ENCODE data around the gene ARID3B.
"Not testable (repeated sequence)": the region's sequence is repeated elsewhere in the genome, so short reads cannot be mapped to it uniquely, and the experiment has no call there.

Gene ARID3B

GRCh38 chr15:74620636-74621545 lies 79.9 kb downstream of the ARID3B start:
- ATAC-seq (peak; percentile 89), DNase-seq (peak; percentile 79)

- no peak for DNase-seq
Observed at GRCh38 chr15:74621546-74621920, 80.5 kb downstream of the ARID3B start.

GRCh38 chr15:74621936-74622335 lies 80.9 kb downstream of the ARID3B start:
- no peak for DNase-seq
- no peak for ATAC-seq

More at GRCh38 chr15:74621546-74621920, 80.5 kb downstream of the ARID3B start:
- no peak for ATAC-seq

GRCh38 chr15:74622758-74623157 lies 81.7 kb downstream of the ARID3B start:
- no peak for ATAC-seq

GRCh38 chr15:74624020-74624602 lies 83.1 kb downstream of the ARID3B start:
- ATAC-seq (no peak), DNase-seq (no peak)

More at GRCh38 chr15:74622758-74623157, 81.7 kb downstream of the ARID3B start:
- DNase-seq: no peak

- no peak for ATAC-seq
Observed at GRCh38 chr15:74625693-74626092, 84.7 kb downstream of the ARID3B start.

DNA sequence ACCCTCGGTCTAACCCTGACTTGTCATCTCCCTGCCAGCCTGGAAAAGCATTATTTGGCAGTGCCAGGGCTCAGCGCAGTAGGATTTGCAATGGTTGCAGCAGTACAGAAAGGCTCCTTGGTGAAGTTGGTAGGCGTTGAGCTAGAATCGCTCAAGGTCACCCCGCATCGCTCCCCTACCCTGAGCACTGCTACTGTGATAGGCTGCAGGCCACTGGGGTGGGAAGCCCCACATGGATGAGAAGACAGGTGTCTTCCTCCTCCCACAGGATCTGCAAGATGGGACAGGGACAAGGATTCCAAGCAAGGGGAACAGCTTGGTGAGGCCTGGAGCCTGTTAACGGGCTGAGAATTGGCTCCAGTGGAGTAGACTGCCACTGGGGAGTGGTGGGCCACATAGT lies 85.3 kb downstream of the ARID3B start:
- DNase-seq: no peak
- no peak for ATAC-seq

More at GRCh38 chr15:74625693-74626092, 84.7 kb downstream of the ARID3B start:
- no peak for DNase-seq

DNA sequence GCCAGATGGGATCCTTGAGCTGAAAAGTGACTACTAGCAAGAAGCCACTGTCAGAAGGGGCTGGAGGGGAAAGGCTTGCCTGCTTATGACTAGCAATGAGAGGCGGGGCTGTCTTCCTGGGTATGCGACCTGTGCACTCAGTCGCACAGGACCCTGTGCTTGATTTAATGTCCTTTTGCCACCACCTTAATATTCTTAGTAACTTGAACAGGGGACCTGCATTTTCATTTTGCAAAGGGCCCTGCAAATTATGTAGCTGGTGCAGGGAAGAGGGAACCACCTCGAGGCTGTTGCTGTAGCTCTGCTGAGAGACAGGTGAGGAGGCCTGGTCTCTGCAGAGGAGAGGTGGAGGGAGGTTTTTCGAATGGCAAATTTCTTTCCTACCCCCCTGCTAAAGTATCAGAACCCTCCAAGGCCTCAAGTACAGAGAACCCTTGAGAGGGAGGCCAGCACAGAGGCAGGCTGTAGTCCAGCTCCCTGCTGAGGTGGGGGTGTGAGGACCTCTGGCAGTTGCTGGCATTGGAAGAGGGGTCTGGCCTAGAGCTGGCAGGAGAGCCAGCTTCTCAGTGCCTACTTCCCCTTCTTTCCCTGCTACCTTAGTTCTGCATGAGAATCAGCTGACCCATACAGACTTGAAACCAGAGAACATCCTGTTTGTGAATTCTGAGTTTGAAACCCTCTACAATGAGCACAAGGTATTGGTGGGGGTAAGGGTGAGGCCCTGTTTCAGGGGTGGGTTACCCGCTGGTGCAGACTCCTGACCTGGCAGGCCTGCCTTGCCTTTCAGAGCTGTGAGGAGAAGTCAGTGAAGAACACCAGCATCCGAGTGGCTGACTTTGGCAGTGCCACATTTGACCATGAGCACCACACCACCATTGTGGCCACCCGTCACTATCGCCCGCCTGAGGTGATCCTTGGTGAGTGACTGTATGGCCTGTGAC lies 86.0 kb downstream of the ARID3B start:
- ATAC-seq: no peak
- no peak for DNase-seq

DNA sequence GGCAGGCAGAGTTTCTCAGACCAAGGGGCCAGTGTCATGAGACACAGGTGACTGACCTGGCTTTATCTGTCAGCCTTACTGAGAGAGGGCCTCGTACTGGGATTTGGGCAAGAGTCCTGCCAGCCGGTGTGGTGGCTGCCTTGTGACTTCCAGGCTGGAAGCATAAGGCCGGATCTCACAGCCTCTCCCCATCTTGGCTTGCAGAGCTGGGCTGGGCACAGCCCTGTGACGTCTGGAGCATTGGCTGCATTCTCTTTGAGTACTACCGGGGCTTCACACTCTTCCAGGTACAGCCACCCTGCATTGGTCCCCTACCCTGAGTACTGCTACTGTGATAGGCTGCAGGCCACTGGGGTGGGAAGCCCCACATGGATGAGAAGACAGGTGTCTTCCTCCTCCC lies 86.7 kb downstream of the ARID3B start:
- ATAC-seq: no peak
- no peak for DNase-seq

DNA sequence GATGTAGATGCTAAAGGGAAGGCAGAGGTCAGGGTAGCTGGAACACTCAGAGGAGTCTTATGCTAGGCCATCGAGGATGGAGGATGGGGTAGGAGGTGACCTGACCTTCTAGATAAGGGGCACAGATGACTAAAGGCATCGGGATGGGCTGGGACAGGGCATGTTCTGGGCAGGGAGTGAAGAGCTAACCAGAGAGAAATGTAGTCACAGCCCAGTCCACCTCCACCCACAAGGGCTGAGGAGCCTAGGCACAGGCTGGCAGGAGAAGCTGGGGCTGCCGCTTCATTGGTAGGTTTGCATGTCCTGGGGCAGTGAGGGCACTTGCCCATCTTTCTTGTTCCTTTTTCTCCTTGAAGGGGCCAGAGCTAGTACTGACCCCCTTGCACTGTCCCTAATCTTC lies 87.2 kb downstream of the ARID3B start:
- ATAC-seq (no peak), DNase-seq (no peak)

- ATAC-seq (no peak), DNase-seq (no peak)
Observed at GRCh38 chr15:74628949-74629348, 87.9 kb downstream of the ARID3B start.

DNA sequence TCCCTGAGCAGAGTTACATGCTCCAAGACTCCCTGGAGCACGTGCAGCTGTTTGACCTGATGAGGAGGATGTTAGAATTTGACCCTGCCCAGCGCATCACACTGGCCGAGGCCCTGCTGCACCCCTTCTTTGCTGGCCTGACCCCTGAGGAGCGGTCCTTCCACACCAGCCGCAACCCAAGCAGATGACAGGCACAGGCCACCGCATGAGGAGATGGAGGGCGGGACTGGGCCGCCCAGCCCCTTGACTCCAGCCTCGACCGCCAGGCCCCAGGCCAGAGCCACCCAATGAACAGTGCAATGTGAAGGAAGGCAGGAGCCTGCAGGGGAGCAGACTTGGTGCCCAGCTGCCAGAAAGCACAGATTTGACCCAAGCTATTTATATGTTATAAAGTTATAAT lies 88.7 kb downstream of the ARID3B start:
- ATAC-seq, DNase-seq: not testable (repeated sequence)

DNA sequence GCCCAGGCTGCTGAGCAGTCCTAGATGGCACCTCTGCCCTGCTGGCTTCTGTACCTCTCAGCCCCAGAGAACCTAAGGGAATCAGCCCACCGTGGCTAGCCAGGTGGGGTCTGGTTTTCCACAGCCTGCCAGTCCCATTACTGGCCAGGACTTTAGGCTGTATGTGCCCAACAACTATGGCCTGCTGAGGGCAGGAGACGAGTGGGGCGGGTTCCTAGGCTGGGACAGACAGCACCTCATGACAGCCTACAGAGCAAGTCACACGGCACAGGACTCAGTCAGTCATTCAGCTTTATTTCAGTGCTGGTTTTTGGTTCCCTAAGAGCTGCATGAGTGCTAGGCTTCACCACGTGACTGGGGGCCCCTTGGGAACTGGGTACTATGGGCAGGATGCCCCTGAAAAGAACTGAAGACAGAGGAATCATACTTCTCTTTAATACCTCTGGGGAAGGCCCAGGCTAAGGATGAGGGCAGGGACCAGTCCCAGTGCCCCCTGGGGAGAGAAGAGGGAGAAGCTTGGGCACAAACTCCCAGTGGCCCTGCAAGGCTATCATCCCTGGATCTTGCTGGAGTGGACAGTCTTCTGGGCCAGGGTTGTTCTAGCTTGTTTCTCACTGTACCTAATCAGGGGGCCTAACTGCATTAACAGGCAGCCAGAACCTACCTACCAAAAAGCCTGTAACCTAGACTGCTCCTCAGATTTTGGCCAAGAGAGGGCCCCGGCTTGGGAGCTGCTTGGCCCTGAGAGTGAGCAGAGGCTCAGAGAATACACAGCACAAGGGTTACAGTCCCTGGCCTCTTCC lies 89.5 kb downstream of the ARID3B start:
- DNase-seq: no peak
- no peak for ATAC-seq

- ATAC-seq (no peak), DNase-seq (no peak)
Observed at GRCh38 chr15:74631087-74631385, 90.0 kb downstream of the ARID3B start.

DNA sequence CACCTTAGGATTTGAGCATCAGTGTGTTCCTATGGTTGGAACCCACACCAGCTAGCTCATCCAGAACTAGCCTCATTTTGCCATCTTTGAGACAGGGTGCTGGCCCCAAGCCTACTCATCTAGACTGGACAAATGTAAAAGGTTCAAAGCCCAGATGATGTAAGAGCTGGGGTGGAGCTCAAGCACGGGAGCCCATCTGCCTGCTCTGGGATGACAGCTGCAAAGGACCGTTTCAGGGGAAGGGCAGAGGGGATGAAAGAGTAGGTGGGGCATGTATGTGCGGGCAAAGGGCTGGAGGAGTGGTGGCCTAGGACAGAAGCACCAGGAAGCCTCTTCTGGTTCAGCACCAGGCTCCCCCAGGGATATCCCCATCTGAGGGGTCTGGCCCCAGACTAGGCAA lies 90.4 kb downstream of the ARID3B start:
- ATAC-seq: no peak

DNA sequence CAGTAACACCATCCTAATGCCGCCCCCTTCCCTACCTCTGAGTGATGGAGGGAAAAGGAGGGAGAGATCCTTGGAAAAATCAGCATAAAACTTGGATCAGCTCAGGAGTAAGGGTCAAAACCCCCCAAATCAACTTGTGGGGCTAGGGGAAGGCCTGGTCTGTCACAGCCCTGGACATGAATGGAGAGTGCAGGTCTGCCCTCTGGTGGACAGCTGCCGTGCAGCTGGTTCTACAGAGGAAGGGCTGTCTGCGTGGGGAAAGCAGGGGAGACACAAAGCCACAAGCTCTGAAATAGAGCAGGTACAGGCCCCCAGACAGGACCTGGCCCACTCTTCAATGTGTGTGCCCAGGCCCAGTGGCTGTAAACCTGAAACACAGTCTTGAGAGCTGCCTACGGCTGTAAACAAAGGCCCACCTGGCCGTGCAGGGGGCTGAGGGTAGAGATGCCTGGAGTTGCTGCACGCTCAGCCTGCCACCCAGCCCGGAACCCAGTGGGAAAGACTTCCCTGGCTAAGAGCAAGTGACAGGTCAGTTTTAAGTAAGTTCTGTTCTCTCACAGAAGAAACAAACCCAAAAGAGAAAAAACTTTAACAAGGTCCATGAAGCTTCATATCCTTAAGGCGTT lies 91.0 kb downstream of the ARID3B start:
- DNase-seq (peak; percentile 75), ATAC-seq (no peak)

More for the DNA sequence above, 90.4 kb downstream of the ARID3B start:
- DNase-seq: no peak

DNA sequence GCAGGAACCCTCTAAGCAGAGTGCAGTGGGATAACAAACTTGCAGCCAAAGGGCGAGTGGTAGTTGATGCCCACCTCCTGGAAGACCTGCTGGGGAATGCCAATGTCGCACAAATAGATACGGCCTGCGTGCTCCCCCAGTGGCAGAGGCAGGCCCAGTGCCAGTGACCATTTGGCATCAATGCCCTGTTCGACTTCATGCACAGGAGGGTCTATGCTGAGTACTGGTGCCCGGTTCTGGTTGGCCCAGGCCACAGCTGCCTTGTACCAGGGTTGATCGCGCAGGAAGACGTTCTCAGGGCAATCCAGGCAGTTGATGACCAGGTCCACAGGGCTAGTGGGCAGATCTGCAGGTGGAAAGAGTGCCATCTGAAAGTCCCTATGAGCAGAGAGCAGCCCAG lies 91.6 kb downstream of the ARID3B start:
- ATAC-seq (no peak), DNase-seq (no peak)

DNA sequence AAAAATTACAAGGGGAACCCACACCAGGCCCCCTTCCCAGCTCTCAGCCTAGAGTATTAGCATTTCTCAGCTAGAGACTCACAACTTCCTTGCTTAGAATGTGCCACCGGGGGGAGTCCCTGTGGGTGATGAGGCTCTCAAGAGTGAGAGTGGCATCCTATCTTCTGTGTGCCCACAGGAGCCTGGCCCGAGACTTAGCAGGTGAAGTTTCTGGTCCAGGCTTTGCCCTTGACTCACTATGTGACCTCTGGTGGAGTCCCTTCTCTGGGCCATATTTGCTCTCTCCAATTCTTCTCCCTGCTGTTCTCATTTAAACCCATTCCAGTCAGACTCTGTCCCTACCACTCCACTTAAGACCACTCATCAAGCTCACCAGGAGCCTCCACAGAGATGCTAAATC lies 92.8 kb downstream of the ARID3B start:
- DNase-seq (no peak), ATAC-seq (no peak)

GRCh38 chr15:74635228-74635627 lies 94.2 kb downstream of the ARID3B start:
- DNase-seq (peak; percentile 75), ATAC-seq (peak; percentile 83)

- ATAC-seq (no peak), DNase-seq (no peak)
Observed at GRCh38 chr15:74636984-74637383, 96.0 kb downstream of the ARID3B start.

DNA sequence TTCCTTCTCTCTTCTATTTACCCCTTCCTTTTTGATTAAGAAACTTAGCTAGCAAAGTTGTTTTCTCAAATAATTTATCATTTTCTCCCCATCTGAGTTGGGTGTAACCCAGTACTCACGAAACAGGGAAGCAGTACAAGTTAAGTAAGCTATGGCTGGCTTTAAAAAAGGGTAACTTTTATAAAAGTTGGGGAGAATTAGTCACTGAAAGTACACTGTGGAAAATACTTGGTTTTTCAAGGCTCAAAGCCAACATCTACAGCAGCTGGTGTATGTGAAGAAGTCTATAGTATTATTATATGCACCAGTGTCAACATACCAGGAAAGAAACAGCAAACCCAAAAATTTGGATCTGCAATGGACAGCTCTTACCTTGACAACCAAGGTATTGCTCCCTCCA lies 100.1 kb downstream of the ARID3B start:
- peak; percentile 52 for ATAC-seq

More for the DNA sequence above, 100.1 kb downstream of the ARID3B start:
- no peak for DNase-seq
